Type B pancreatic cell (in vitro differentiated cells): Measurements from ENCODE around the gene TBC1D12. TPM values are rescaled to one million over a fixed set of nuclear protein-coding genes. Genes with fewer than 3 reads are reported as not detected.

Source experiments
- DNase-seq: peaks from one replicate; pipeline ENCODE4 v3.0.0; 2021; ENCODE audit warnings: mixed read lengths; ENCODE audit not compliant: unreplicated experiment; ENCODE audit errors: extremely low spot score
- H3K27ac Mint-ChIP-seq: 2 replicates; pipeline ENCODE4 v1.8.0; 2021; ENCODE audit warnings: mild to moderate bottlenecking, mixed read lengths
- H3K27me3 Mint-ChIP-seq: 2 replicates; pipeline ENCODE4 v1.8.0; 2021; ENCODE audit warnings: mixed read lengths
- H3K36me3 Mint-ChIP-seq: 2 replicates; pipeline ENCODE4 v1.8.0; 2021; ENCODE audit warnings: mixed read lengths
- H3K4me1 Mint-ChIP-seq: one replicate; pipeline ENCODE4 v1.8.0; 2021; ENCODE audit warnings: mixed read lengths; ENCODE audit not compliant: unreplicated experiment
- H3K4me3 Mint-ChIP-seq: 2 replicates; pipeline ENCODE4 v1.8.0; 2021; ENCODE audit warnings: mild to moderate bottlenecking, mixed read lengths
- H3K9me3 Mint-ChIP-seq: 2 replicates; pipeline ENCODE4 v1.8.0; 2021; ENCODE audit warnings: mixed read lengths
- total RNA-seq: library from RNA; stranded (reverse); gene quantifications from 2 replicates; pipeline ENCODE4 v1.2.1, GENCODE V29; 2021; ENCODE audit warnings: low replicate concordance
- TF ChIP-seq, protein P1 (sequence below): fragments of 200-600 bp; sonication (generic); conservative IDR thresholded peaks from 2 replicates; pipeline ENCODE4 v1.5.0; 2021; ENCODE audit warnings: antibody characterized with exemption, mild to moderate bottlenecking

Gene TBC1D12
- total RNA-seq, 1 donor from 2014 or later, result 9.0 TPM

GRCh38 chr10:94451883-94452519 is 49.7 kb downstream of the TBC1D12 start:
- DNase-seq, result no peak
- TF ChIP-seq, protein P1, sequence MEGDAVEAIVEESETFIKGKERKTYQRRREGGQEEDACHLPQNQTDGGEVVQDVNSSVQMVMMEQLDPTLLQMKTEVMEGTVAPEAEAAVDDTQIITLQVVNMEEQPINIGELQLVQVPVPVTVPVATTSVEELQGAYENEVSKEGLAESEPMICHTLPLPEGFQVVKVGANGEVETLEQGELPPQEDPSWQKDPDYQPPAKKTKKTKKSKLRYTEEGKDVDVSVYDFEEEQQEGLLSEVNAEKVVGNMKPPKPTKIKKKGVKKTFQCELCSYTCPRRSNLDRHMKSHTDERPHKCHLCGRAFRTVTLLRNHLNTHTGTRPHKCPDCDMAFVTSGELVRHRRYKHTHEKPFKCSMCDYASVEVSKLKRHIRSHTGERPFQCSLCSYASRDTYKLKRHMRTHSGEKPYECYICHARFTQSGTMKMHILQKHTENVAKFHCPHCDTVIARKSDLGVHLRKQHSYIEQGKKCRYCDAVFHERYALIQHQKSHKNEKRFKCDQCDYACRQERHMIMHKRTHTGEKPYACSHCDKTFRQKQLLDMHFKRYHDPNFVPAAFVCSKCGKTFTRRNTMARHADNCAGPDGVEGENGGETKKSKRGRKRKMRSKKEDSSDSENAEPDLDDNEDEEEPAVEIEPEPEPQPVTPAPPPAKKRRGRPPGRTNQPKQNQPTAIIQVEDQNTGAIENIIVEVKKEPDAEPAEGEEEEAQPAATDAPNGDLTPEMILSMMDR, result no peak
- Mint-ChIP-seq H3K4me1 (no peaks in the 10 kb centered on the region), H3K27ac (no peak overlapping the region), H3K27me3 (no peaks in the 10 kb centered on the region), H3K4me3 (no peak overlapping the region), H3K9me3 (peaks cover 12% of the 10 kb centered on the region), H3K36me3 (peaks cover 22% of the 10 kb centered on the region)

- no peaks in the 10 kb centered on the region for H3K27me3 Mint-ChIP-seq
- H3K4me1 Mint-ChIP-seq, result no peaks in the 10 kb centered on the region
Measured at GRCh38 chr10:94456942-94457341, 54.6 kb downstream of the TBC1D12 start.

DNA sequence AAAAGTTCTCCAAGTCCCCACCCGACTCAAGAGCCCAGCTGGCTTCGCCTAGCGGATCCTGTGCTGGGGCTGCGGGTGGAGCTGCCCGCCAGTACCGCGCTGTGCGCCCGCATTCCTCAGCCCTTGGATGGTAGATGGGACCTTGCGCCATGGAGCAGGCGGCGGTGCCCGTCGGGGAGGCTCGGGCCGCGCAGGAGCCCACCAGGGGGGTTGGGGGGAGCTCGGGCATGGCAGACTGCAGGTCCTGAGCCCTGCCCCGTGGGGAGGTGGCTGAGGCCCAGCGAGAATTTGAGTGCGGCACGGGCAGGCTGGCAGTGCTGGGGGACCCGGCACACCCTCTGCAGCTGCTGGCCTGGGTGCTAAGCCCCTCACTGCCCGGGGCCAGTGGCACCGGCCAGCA is 57.0 kb downstream of the TBC1D12 start:
- H3K36me3 Mint-ChIP-seq, result peaks cover 31% of the 10 kb centered on the region
- H3K4me1 Mint-ChIP-seq, result no peaks in the 10 kb centered on the region
- H3K4me3 Mint-ChIP-seq, result no peak overlapping the region
- peaks cover 3% of the 10 kb centered on the region for H3K9me3 Mint-ChIP-seq
- DNase-seq, result no peak
- H3K27ac Mint-ChIP-seq, result no peak overlapping the region
- no peaks in the 10 kb centered on the region for H3K27me3 Mint-ChIP-seq
- TF ChIP-seq, protein P1, result no peak

More at GRCh38 chr10:94456942-94457341, 54.6 kb downstream of the TBC1D12 start:
- H3K36me3 Mint-ChIP-seq, result peaks cover 40% of the 10 kb centered on the region
- no peak overlapping the region for H3K4me3 Mint-ChIP-seq
- DNase-seq, result no peak
- TF ChIP-seq, protein P1, result no peak
- peaks cover 12% of the 10 kb centered on the region for H3K9me3 Mint-ChIP-seq
- H3K27ac Mint-ChIP-seq, result no peak overlapping the region

- Mint-ChIP-seq H3K36me3 (peaks cover 24% of the 10 kb centered on the region), H3K4me3 (no peak overlapping the region), H3K4me1 (no peaks in the 10 kb centered on the region), H3K9me3 (no peaks in the 10 kb centered on the region), H3K27ac (no peak overlapping the region), H3K27me3 (no peaks in the 10 kb centered on the region)
- TF ChIP-seq, protein P1, result no peak
- DNase-seq, result no peak
Measured at GRCh38 chr10:94461503-94461902, 59.2 kb downstream of the TBC1D12 start.

- H3K4me3 Mint-ChIP-seq, result no peak overlapping the region
- no peaks in the 10 kb centered on the region for H3K27me3 Mint-ChIP-seq
- TF ChIP-seq, protein P1, result no peak
- H3K9me3 Mint-ChIP-seq, result no peaks in the 10 kb centered on the region
- no peak overlapping the region for H3K27ac Mint-ChIP-seq
- peaks cover 24% of the 10 kb centered on the region for H3K36me3 Mint-ChIP-seq
- no peak for DNase-seq
- H3K4me1 Mint-ChIP-seq, result no peaks in the 10 kb centered on the region
Measured at GRCh38 chr10:94462130-94462529, 59.8 kb downstream of the TBC1D12 start.
